Measurements from ENCODE around the gene CDC42EP3. TPM values are rescaled to one million over a fixed set of nuclear protein-coding genes. Genes with fewer than 3 reads are reported as not detected.

The CDC42EP3 gene
- total RNA-seq, 6 donors from 2014 or later: 24.5 to 76.2 (median 43.2) TPM

- no peaks in the 10 kb centered on the region for H3K9me3 ChIP-seq
- H3K27me3 ChIP-seq: no peaks in the 10 kb centered on the region
- no peaks in the 10 kb centered on the region for H3K36me3 ChIP-seq
- peak overlapping the region; percentile 4 to 49 (median 19) for H3K27ac ChIP-seq
- peak in 1 of 2 donors; percentile 27 for ATAC-seq (ENCODE audit: low FRiP score in 2 of 2)
- H3K4me3 ChIP-seq: no peak overlapping the region
- peak in 1 of 2 donors; percentile 41 for DNase-seq
- no peak for TF ChIP-seq EP300 (IDR thresholded peaks at IDR 0.05)
- TF ChIP-seq POLR2A (IDR thresholded peaks at IDR 0.05): peak in 1 of 4 donors; percentile 8
- 50 to 64% methylated on average over 6 to 11 of the region's 11 CpGs for WGBS, 2 donors
- peaks cover 5 to 17% (median 8%) of the 10 kb centered on the region in 4 donors for H3K4me1 ChIP-seq
These were observed 45.5 kb downstream of the CDC42EP3 start for GRCh38 chr2:37625796-37626571.

- Histone ChIP-seq H3K4me1 (peaks cover 5 to 17% (median 8%) of the 10 kb centered on the region in 4 donors), H3K9me3 (no peaks in the 10 kb centered on the region), H3K27ac (peak overlapping the region in 3 of 4 donors; percentile 4 to 19 (median 19)), H3K36me3 (no peaks in the 10 kb centered on the region), H3K27me3 (no peaks in the 10 kb centered on the region), H3K4me3 (no peak overlapping the region)
- no peak for TF ChIP-seq POLR2A (IDR thresholded peaks at IDR 0.05)
- no peak for TF ChIP-seq POLR2AphosphoS5 (IDR thresholded peaks at IDR 0.05)
- no peak for TF ChIP-seq CTCF (IDR thresholded peaks at IDR 0.05)
- no peak for TF ChIP-seq EP300 (IDR thresholded peaks at IDR 0.05)
- DNase-seq (no peak), ATAC-seq (ENCODE audit: low FRiP score in 2 of 2) (no peak)
These were observed 46.3 kb downstream of the CDC42EP3 start for GRCh38 chr2:37625156-37625555.

GRCh38 chr2:37623971-37624900, 47.2 kb downstream of the CDC42EP3 start:
- H3K4me3 ChIP-seq: no peak overlapping the region
- peaks cover 5 to 17% (median 8%) of the 10 kb centered on the region in 4 donors for H3K4me1 ChIP-seq
- TF ChIP-seq EP300 (IDR thresholded peaks at IDR 0.05) (no peak), CTCF (IDR thresholded peaks at IDR 0.05) (no peak), POLR2A (IDR thresholded peaks at IDR 0.05) (no peak)
- H3K36me3 ChIP-seq: no peaks in the 10 kb centered on the region
- H3K27ac ChIP-seq: peak overlapping the region in 2 of 4 donors; percentile 26 to 33
- no peaks in the 10 kb centered on the region for H3K9me3 ChIP-seq
- H3K27me3 ChIP-seq: no peaks in the 10 kb centered on the region
- 77 to 87% methylated on average over 8 of the region's 8 CpGs for WGBS, 2 donors
- no peak for DNase-seq
- peak in 1 of 2 donors; percentile 35 for ATAC-seq (ENCODE audit: low FRiP score in 2 of 2)

GRCh38 chr2:37623406-37623805, 48.0 kb downstream of the CDC42EP3 start:
- Histone ChIP-seq H3K4me1 (peaks cover 5 to 17% (median 8%) of the 10 kb centered on the region in 4 donors), H3K36me3 (no peaks in the 10 kb centered on the region), H3K27ac (peak overlapping the region in 1 of 4 donors; percentile 33), H3K27me3 (no peaks in the 10 kb centered on the region), H3K9me3 (no peaks in the 10 kb centered on the region), H3K4me3 (no peak overlapping the region)
- no peak for TF ChIP-seq EP300 (IDR thresholded peaks at IDR 0.05)
- no peak for TF ChIP-seq CTCF (IDR thresholded peaks at IDR 0.05)
- TF ChIP-seq POLR2A (IDR thresholded peaks at IDR 0.05): no peak
- TF ChIP-seq POLR2AphosphoS5 (IDR thresholded peaks at IDR 0.05): no peak
- DNase-seq: no peak
- no peak for ATAC-seq (ENCODE audit: low FRiP score in 2 of 2)

- Histone ChIP-seq H3K36me3 (no peaks in the 10 kb centered on the region), H3K27me3 (no peaks in the 10 kb centered on the region), H3K9me3 (no peaks in the 10 kb centered on the region), H3K4me3 (no peak overlapping the region), H3K4me1 (peaks cover 5 to 17% (median 8%) of the 10 kb centered on the region in 4 donors), H3K27ac (no peak overlapping the region)
- WGBS, 2 donors: 88 to 89% methylated on average over 4 of the region's 4 CpGs
- DNase-seq (no peak), ATAC-seq (ENCODE audit: low FRiP score in 2 of 2) (no peak)
- TF ChIP-seq POLR2A (IDR thresholded peaks at IDR 0.05): no peak
- no peak for TF ChIP-seq POLR2AphosphoS5 (IDR thresholded peaks at IDR 0.05)
- TF ChIP-seq CTCF (IDR thresholded peaks at IDR 0.05): no peak
- no peak for TF ChIP-seq EP300 (IDR thresholded peaks at IDR 0.05)
These were observed 48.9 kb downstream of the CDC42EP3 start for GRCh38 chr2:37622450-37623100.
